Fibroblast of skin of right biceps (primary cell): ENCODE measurements around the gene OLIG3.

Experiments used
- DNase-seq: peaks from one replicate; pipeline ENCODE4 v3.0.0-alpha.2; 2013

OLIG3 gene

GRCh38 chr6:137494281-137494987 lies at the start of gene OLIG3:
Gene OLIG3 (minus strand): TSS chr6:137494394. CDS start chr6:137494170, 224 bp downstream.
- no peak for DNase-seq

- DNase-seq, result no peak
Measured at GRCh38 chr6:137543114-137543513, 48.9 kb upstream of the OLIG3 start.

GRCh38 chr6:137542713-137543112 lies 48.5 kb upstream of the OLIG3 start:
- DNase-seq, result no peak

- DNase-seq, result no peak
Measured at GRCh38 chr6:137541534-137542063, 47.4 kb upstream of the OLIG3 start.

GRCh38 chr6:137536104-137536773 lies 42.0 kb upstream of the OLIG3 start:
- DNase-seq, result no peak

GRCh38 chr6:137531376-137532092 lies 37.3 kb upstream of the OLIG3 start:
- no peak for DNase-seq

- no peak for DNase-seq
Measured at GRCh38 chr6:137530404-137530803, 36.2 kb upstream of the OLIG3 start.

- no peak for DNase-seq
Measured at GRCh38 chr6:137522831-137523230, 28.6 kb upstream of the OLIG3 start.

- no peak for DNase-seq
Measured at GRCh38 chr6:137522198-137522798, 28.1 kb upstream of the OLIG3 start.

GRCh38 chr6:137520520-137520919 lies 26.3 kb upstream of the OLIG3 start:
- DNase-seq, result no peak

- DNase-seq, result no peak
Measured at GRCh38 chr6:137519629-137520176, 25.5 kb upstream of the OLIG3 start.

GRCh38 chr6:137518386-137518983 lies 24.3 kb upstream of the OLIG3 start:
- no peak for DNase-seq

- no peak for DNase-seq
Measured at GRCh38 chr6:137514418-137514817, 20.2 kb upstream of the OLIG3 start.

GRCh38 chr6:137512757-137513605 lies 18.8 kb upstream of the OLIG3 start:
- no peak for DNase-seq

- no peak for DNase-seq
Measured at GRCh38 chr6:137510923-137511322, 16.7 kb upstream of the OLIG3 start.

- DNase-seq, result no peak
Measured at GRCh38 chr6:137498481-137499190, 4.4 kb upstream of the OLIG3 start.

GRCh38 chr6:137497721-137498463 lies 3.7 kb upstream of the OLIG3 start:
- no peak for DNase-seq

GRCh38 chr6:137496909-137497720 lies 2.9 kb upstream of the OLIG3 start:
- DNase-seq, result no peak

- no peak for DNase-seq
Measured at GRCh38 chr6:137496368-137496767, 2.2 kb upstream of the OLIG3 start.
